IPS-18c (cell line): ENCODE data around the gene OPTN.
"Not testable (repeated sequence)": the region's sequence is repeated elsewhere in the genome, so short reads cannot be mapped to it uniquely, and the experiment has no call there.

ENCODE experiments used
- H3K4me3 ChIP-seq: 2 replicates; pipeline ENCODE4 v1.7.0; 2013; ENCODE audit warnings: low read depth, mild to moderate bottlenecking, low read length, moderate library complexity; ENCODE audit not compliant: insufficient read depth
- H3K9me3 ChIP-seq: one replicate; pipeline ENCODE4 v1.6.1; 2013; ENCODE audit warnings: mild to moderate bottlenecking, low read length, moderate library complexity; ENCODE audit not compliant: control insufficient read depth, insufficient read depth

Gene OPTN

DNA sequence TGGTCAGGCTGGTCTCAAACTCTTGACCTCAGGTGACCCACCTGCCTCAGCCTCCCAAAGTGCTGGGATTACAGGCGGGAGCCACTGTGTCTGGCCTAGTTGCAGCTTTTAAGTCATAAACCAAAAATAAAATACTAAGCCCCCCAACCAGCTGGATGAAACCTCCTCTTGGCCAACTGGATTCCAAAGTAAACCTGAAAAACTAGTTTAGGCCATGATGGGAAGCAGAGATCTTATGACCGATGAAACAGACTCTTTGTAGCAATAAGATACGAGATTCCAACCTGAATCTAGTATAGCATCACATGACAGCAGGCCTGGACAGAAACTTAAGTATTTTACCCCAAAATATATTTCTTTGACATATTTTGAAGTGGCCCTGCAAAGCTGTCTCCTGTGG, 52.3 kb downstream of the OPTN start:
- H3K4me3 ChIP-seq = no peak overlapping the region

GRCh38 chr10:13155860-13156259, 55.9 kb downstream of the OPTN start:
- not testable (repeated sequence) for H3K9me3 ChIP-seq, H3K4me3 ChIP-seq

More for the DNA sequence above, 52.3 kb downstream of the OPTN start:
- peaks cover 3% of the 10 kb centered on the region for H3K9me3 ChIP-seq

DNA sequence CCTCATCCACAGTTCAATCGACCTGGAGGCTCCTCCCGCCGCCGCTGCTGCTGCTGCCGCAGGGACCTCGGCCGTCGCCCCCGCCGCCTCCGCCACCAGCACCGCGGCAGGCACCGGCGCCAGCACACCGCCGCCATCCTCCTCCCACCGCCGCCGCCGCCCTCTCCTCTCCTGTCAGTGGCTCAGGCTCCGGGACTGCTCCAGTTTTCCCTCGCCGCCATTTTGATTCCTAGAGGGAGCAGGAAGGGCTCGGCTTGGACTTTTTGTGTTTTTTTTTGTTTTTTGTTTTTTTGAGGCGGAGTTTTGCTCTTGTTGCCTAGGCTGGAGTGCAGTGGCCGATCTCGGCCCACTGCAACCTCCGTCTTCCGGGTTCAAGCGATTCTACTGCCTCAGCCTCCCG, 58.4 kb downstream of the OPTN start:
- H3K9me3 ChIP-seq = no peaks in the 10 kb centered on the region
- H3K4me3 ChIP-seq = no peak overlapping the region

DNA sequence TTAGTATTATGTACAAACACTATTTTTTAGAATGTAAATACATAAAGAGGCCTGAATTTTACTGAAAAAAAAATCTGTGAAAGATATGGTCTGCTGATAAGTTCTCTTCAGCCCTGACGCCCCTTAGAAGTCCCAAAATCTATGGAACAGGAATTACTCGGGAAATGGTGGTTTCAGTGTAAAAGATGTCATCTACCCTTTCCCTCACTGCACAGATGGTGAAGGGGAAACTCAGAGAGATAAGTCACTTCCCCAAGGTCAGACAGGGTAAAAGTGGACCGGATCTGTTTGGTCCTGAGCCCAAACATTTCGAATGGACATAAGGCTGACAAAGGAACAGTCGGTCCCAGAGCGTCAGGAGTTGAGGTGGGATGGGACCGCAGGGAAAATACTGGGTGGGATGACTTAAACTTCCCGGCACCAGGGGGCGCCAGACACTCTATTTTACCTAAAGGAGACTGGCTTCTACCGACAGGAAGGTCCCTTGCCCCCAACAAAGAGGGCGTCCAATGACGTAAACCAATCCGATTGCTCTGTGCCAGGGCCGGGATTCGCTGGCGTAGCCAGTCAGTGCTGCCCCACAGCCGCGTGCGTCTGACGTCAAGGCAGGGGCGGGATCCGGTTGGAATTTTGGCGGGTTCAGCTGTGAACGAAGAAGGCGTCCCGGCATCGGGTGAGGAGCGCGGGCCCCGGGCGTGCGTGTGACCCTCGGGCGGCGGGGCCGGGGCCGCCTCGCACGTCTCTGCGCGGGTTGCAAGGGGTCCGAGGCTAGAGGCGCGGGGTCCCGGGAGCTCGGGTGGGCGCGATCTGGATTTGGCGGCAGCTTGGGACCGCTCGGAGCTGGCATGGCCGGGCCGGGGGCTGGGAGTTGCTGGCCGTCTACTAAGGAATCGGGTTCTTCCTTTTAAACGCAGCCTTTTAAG, 61.2 kb downstream of the OPTN start, which contains the start of gene MCM10:
MCM10 (plus strand) TSS at position 625 of the 923 bp plus-strand sequence. CDS start 2,645 bp downstream, outside the sequence.
- Histone ChIP-seq H3K9me3 (no peaks in the 10 kb centered on the region), H3K4me3 (peak within 1 kb of the TSS; percentile 94)

GRCh38 chr10:13161857-13162271, 61.9 kb downstream of the OPTN start:
- Histone ChIP-seq H3K4me3 (peak overlapping the region; percentile 94), H3K9me3 (no peaks in the 10 kb centered on the region)

- Histone ChIP-seq H3K9me3 (no peaks in the 10 kb centered on the region), H3K4me3 (no peak overlapping the region)
Observed at GRCh38 chr10:13163859-13164258, 63.9 kb downstream of the OPTN start.

DNA sequence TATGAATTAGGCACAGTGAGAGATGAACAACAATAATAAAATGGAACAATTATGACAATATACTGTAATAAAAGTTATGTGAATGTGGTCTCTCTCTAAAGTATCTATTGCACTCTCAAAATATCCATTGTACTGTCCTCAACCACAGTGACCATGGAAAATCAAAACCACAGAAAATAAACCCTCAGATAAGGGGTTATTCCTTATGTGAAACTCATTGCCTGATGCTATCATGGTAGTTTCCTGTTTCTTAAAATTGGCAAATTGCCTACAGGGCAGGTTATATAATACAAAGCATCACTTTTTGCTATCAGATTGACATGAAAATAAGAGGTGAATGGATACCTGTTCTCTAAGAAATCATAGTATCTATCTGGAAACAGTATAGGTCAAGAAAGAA, 65.2 kb downstream of the OPTN start:
- H3K4me3 ChIP-seq = no peak overlapping the region
- no peaks in the 10 kb centered on the region for H3K9me3 ChIP-seq

DNA sequence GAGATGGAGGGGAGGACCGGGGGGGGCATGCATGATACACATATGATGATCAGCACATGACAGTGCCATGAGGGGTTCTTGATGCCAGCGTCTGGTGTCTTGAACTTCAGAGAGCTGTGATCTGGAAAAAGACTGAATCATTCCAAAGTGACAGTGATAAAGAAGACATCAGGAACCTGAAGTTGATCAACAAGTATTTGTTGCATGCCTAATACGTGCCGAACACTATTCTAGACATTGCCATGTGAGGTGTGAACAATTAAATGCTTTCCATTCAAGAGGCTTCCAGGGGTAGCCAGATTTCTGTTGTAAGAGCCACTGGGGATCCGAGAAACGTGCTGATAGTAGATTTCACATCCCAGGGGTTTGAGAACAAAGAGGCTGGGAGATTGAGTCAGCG, 67.6 kb downstream of the OPTN start:
- Histone ChIP-seq H3K9me3 (no peaks in the 10 kb centered on the region), H3K4me3 (no peak overlapping the region)

GRCh38 chr10:13168781-13169180, 68.8 kb downstream of the OPTN start:
- H3K4me3 ChIP-seq = no peak overlapping the region
- no peaks in the 10 kb centered on the region for H3K9me3 ChIP-seq

DNA sequence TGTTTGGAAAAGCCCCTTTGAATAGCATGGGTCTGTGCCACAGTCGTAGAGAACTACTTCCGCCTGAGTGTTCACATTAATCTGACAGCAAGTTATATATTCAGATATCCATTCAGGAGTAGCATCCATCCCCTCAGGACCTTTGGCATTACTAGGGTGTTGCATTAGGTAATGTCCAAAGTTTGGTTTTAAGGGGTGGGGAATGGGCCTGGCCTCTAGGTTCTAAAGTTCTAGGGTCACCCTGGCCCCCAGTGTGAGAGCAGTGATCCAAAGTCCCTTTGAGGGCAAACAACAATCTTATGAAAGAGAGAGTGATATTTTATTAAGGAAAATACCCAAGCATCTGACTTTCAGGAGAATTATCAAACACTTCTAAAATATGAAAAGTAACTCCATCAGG, 73.7 kb downstream of the OPTN start:
- Histone ChIP-seq H3K9me3 (no peaks in the 10 kb centered on the region), H3K4me3 (no peak overlapping the region)

- H3K9me3 ChIP-seq = no peaks in the 10 kb centered on the region
Observed at GRCh38 chr10:13180788-13181187, 80.8 kb downstream of the OPTN start.

DNA sequence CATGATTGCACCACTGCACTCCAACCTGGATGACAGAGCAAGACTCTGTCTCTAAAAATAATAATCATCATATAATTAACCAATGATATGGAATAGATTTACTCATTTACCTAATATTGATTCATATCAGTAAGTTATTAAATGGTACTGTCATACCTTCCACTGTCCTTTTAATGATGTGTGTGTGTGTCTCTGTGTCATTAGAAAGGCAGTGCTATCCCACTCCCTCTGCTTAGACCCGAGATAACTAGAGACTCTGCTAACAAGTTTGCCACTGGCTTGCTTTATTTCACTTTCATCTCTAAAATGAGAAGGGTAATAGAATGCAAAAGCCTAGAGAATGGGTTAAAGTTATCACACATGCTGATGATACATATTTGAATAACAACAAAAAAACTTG, 82.5 kb downstream of the OPTN start:
- Histone ChIP-seq H3K9me3 (no peaks in the 10 kb centered on the region), H3K4me3 (no peak overlapping the region)

More at GRCh38 chr10:13180788-13181187, 80.8 kb downstream of the OPTN start:
- no peak overlapping the region for H3K4me3 ChIP-seq

- no peak overlapping the region for H3K4me3 ChIP-seq
- no peaks in the 10 kb centered on the region for H3K9me3 ChIP-seq
Observed at GRCh38 chr10:13183625-13184024, 83.7 kb downstream of the OPTN start.

DNA sequence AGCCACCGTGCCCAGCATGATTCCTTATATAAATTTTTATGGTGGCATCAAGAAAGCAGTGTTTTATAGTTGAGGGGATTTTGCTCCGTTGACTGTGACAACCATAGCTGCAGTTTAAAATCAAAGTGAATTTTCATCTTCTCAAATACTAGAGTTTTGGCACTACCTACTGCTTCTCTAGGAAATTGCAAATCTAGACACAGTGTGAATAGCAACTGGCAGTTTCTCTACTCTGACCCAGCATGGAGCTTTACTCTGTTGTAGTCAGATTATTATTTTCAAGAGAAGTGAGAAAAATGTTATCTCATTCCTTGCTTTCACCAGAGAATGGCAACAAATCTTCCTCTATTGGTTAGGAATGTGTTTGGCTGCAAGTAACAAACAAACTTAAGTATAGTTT, 84.3 kb downstream of the OPTN start:
- no peaks in the 10 kb centered on the region for H3K9me3 ChIP-seq
- no peak overlapping the region for H3K4me3 ChIP-seq

DNA sequence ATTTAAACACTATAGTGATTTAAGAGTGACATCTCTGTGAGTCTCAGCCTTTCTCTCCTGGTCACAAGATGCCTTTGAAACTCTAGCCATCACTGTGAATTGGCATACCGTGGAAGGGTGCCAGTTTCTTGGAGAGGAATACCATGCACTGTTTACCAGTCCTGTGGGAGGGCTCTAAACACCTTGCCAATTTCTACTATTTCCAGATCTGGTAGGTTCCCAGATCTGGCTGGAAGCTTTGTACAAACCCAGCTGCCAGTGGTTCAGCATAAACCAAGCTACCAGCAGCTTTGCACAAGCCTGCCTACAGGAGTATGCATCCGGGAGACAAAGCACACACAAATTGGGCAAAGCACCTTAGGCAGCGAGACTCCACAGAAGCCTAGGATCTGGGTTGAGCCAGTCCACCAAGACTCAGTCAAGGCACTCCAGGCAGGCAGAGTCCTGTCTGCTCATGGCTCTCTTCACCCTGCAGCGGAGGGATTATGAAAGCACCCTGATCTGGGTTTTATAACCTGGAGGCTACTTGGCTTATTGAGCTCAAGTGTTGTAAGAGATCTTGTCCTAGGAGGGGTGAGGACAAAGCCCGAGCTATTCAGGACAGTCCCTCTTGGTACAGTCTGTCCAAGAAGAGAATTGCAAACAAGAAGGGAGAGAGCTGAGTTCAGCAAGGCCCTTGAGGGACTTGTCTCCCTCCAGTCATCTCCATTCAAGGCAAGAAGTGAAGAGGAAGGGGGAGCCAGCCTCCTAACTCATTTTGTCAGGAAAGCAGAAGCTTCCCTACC, 85.0 kb downstream of the OPTN start:
- no peaks in the 10 kb centered on the region for H3K9me3 ChIP-seq
- no peak overlapping the region for H3K4me3 ChIP-seq

- H3K9me3 ChIP-seq = no peaks in the 10 kb centered on the region
- no peak overlapping the region for H3K4me3 ChIP-seq
Observed at GRCh38 chr10:13187135-13187534, 87.2 kb downstream of the OPTN start.
